ENCODE results near the gene JAKMIP1.
"Not testable (repeated sequence)": the region's sequence is repeated elsewhere in the genome, so short reads cannot be mapped to it uniquely, and the experiment has no call there.

JAKMIP1 gene

DNA sequence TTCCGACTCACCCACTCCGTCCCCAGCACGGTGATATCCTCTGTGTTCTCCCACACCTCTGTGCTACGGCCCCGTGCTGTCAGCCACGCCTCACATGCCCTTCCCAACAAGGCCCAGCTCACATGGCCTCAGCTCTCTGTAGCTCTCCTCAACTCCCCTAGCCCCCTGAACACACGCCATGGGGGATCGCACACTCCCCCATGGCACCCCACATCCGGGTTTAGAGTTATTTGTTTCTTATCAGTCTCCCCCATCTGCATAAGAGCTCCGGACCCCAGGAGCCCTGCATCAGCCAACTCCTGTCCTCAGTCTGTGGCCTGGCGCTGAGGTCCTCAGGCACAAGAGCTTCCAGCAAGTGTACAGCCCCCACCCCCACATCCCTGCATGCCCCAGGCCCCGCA, 189.1 kb downstream of the JAKMIP1 start:
- TF ChIP-seq, protein P1, sequence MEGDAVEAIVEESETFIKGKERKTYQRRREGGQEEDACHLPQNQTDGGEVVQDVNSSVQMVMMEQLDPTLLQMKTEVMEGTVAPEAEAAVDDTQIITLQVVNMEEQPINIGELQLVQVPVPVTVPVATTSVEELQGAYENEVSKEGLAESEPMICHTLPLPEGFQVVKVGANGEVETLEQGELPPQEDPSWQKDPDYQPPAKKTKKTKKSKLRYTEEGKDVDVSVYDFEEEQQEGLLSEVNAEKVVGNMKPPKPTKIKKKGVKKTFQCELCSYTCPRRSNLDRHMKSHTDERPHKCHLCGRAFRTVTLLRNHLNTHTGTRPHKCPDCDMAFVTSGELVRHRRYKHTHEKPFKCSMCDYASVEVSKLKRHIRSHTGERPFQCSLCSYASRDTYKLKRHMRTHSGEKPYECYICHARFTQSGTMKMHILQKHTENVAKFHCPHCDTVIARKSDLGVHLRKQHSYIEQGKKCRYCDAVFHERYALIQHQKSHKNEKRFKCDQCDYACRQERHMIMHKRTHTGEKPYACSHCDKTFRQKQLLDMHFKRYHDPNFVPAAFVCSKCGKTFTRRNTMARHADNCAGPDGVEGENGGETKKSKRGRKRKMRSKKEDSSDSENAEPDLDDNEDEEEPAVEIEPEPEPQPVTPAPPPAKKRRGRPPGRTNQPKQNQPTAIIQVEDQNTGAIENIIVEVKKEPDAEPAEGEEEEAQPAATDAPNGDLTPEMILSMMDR (IDR thresholded peaks at IDR 0.05; ENCODE audit: low read depth, low read length), result no peak
- no peak for DNase-seq (ENCODE audit: extremely low read depth, low read depth)

DNA sequence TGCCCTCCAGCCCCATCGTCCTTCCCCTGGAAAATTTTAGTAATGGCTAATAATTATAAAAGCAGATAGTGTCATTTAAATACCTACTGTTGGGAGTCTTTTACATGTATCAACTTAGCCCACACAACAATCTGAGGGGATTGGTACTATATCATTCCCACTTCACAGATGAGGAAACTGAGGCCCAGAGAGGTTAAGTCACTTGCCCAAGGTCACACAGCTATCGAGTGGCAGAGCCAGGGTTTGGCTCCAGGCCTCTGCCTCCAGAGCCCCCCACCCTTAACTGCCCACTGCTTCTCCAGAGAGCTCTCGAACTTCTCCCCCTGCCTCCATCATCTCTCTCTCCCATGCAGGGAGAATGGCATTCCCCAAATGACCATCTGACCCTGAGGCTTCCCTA, 189.6 kb downstream of the JAKMIP1 start:
- DNase-seq (ENCODE audit: extremely low read depth, low read depth), result no peak
- TF ChIP-seq, protein P1 (IDR thresholded peaks at IDR 0.05; ENCODE audit: low read depth, low read length), result no peak

DNA sequence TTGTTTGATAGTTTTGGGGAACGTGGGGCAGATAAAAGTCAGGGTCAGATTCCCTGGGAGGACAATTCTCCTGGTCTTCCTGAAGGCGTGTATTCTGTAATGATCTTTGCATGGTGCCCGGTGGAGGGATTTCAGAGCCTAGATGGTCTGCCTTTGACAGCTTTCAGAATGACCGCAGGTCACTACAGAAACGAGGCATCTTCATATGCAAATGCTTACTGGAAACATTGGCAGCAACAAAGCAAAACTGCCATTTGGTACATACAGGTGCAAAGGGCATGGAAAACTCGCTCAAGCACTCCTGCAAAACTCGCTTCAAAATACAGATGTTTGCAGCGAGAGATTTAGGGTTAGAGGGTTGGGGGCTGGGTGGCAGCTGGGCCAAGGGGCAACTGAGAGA, 190.9 kb downstream of the JAKMIP1 start:
- TF ChIP-seq, protein P1 (IDR thresholded peaks at IDR 0.05; ENCODE audit: low read depth, low read length), result no peak
- no peak for DNase-seq (ENCODE audit: extremely low read depth, low read depth)

DNA sequence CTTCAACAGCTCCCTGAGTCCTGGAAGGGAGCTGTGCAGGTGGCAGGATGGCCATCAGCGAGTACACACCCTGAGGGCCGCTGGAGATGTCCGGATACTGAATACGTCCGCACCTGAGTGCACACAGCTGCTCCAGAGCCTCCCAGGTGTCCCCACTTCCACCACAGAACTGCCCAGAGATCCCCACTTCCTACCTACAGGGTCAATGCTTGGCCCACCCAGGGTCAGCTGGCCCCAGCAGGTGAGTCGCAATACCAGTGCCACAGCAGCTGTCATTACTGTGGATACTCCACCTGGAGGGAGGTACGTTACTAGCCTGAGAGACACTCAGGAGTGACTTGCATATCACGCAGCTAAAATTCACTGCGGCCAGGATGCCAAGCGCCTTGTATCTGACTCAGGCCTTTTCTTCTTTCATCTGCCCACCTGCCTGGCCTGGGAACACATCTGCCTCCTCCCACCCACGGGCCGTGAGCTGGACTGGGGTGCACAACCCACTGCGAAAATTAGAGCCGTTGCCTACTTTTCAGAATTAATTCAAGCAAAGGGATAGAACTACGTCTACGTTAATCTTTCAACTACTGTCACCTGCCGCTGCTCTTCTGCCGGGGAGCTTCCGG, 191.5 kb downstream of the JAKMIP1 start:
- TF ChIP-seq, protein P1 (IDR thresholded peaks at IDR 0.05; ENCODE audit: low read depth, low read length), result no peak
- DNase-seq (ENCODE audit: extremely low read depth, low read depth), result no peak

DNA sequence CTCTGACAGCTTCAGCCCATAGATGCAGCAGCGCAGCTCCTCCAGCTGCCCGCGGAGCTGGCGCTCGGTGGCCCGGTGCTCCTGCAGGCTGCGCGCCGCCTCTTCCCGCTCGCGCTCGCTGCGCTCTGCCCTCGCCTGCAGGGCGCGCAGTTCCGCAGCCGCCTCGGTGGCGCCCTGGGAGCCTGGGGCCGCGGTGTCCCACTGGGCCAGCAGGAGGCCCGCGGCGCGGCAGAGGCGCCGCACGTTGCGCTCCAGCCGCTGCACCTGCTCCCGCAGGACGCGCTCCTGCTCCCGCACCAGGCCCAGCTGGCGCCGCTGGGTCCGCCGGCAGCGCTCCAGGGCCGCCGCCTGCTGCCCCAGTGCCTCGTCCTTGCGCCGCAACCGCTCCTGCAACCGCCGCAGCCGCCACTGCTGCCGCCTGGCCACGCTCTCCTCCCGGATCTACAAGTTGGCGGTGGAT, 192.2 kb downstream of the JAKMIP1 start:
- DNase-seq (ENCODE audit: extremely low read depth, low read depth), result no peak
- TF ChIP-seq, protein P1 (IDR thresholded peaks at IDR 0.05; ENCODE audit: low read depth, low read length), result no peak

DNA sequence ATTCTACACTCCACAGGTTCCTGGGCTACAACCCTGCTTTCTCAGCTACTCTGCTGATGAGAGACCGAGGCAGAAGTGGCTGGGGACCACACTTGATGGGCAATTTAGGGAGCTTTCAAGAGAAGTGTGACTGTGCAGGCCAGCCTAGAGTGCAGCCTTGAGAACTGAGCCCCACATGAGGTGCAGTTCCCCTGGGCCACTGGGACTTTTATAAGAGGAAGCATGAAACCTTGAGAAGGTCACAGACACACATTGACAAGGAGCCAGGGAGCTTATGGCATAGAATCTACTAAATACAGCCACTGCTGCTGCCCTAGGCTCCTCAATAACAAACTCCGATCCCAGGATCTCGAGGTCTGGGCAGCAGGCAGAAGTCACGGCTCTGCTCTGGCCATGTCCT, 195.2 kb downstream of the JAKMIP1 start:
- TF ChIP-seq, protein P1 (IDR thresholded peaks at IDR 0.05; ENCODE audit: low read depth, low read length), result no peak
- no peak for DNase-seq (ENCODE audit: extremely low read depth, low read depth)

DNA sequence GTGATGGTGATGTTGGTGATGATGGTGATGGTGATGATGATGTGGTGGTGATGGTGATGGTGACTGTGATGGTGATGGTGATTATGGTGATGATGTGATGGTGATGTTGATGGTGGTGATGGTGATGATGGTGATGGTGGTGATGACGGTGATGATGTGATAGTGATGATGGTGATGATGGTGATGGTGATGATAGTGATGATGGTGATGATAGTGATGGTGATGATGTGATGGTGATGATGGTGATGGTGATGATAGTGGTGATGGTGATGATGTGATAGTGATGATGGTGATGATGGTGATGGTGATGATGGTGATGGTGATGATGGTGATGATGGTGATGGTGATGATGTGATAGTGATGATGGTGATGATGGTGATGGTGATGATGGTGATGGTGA, 196.9 kb downstream of the JAKMIP1 start:
- DNase-seq (ENCODE audit: extremely low read depth, low read depth), result not testable (repeated sequence)

DNA sequence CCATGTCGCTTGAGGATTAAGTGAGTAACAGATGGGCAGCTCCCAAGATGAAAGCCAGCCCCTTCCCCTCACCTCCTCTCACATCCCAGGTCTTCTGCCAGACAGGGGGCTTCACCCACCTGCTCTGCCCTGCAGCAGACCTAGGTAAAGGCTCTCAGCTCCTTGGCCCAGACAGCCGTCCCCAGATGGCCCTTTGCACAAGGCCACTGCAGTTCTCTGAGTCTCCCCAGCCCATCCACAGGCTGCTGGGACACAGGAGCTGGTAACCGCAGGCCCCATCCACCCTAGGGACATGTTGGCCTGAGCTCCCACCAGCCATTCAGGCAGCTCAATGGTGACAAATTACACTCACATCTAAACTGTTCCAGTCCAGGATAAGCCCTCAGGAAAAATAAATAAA, 197.4 kb downstream of the JAKMIP1 start:
- TF ChIP-seq, protein P1 (IDR thresholded peaks at IDR 0.05; ENCODE audit: low read depth, low read length), result no peak
- DNase-seq (ENCODE audit: extremely low read depth, low read depth), result no peak
